ENCODE measurements around the gene CCDC57.

GRCh38 chr17:82186221-82186620 lies 26.4 kb downstream of the CCDC57 start:
- no peak for TF ChIP-seq CTCF (conservative IDR thresholded peaks at IDR 0.05; ENCODE audit: low read depth, low read length)
- TF ChIP-seq SMC3 (IDR thresholded peaks at IDR 0.05; ENCODE audit: low read depth, low read length) = no peak
- TF ChIP-seq CHD1 (IDR thresholded peaks at IDR 0.05; ENCODE audit: low read depth, low read length) = no peak
- no peak for TF ChIP-seq FOS (IDR thresholded peaks at IDR 0.05; ENCODE audit: low read depth, low read length)
- TF ChIP-seq POLR2A (IDR thresholded peaks at IDR 0.05; ENCODE audit: low read depth, low read length) = no peak
- no peak for TF ChIP-seq RAD21 (IDR thresholded peaks at IDR 0.05; ENCODE audit: low read length)
- TF ChIP-seq RFX5 (IDR thresholded peaks at IDR 0.05; ENCODE audit: low read depth, low read length) = no peak
- no peak for TF ChIP-seq USF2 (IDR thresholded peaks at IDR 0.05; ENCODE audit: low read depth, low read length)
- TF ChIP-seq NFE2L2 (IDR thresholded peaks at IDR 0.05; ENCODE audit: low read depth, low read length) = no peak
- TF ChIP-seq CEBPB (IDR thresholded peaks at IDR 0.05; ENCODE audit: low read depth, low read length) = no peak
- no peak for TF ChIP-seq MXI1 (IDR thresholded peaks at IDR 0.05; ENCODE audit: borderline replicate concordance, low read depth, low read length)
- no peak for TF ChIP-seq RCOR1 (IDR thresholded peaks at IDR 0.05; ENCODE audit: insufficient replicate concordance, low read length)
- TF ChIP-seq BHLHE40 (IDR thresholded peaks at IDR 0.05; ENCODE audit: low read depth, low read length) = no peak
- TF ChIP-seq MAZ (IDR thresholded peaks at IDR 0.05; ENCODE audit: borderline replicate concordance, low read depth, low read length) = no peak

Measured in IMR-90 (cell line).